Gastroesophageal sphincter (tissue), 3 donors: Measurements from ENCODE around the gene RNF208.

ENCODE experiments used
- EP300 ChIP-seq: sonication (generic); formaldehyde crosslinking; IDR thresholded peaks from one replicate; pipeline ENCODE4 v1.6.1; 2017; ENCODE audit warnings: antibody characterized with exemption, mild to moderate bottlenecking
- POLR2AphosphoS5 ChIP-seq: sonication (generic); formaldehyde crosslinking; IDR thresholded peaks from one replicate; pipeline ENCODE4 v1.6.1; 2017; ENCODE audit warnings: antibody characterized with exemption
- TF ChIP-seq, protein P1 (sequence below), 4 experiments: fragments of 200-600 bp in 2 of 4; fragments of 450-650 bp in 2 of 4; sonication (generic) in 1 of 4; IDR thresholded peaks; one replicate each; pipeline ENCODE4 v1.5.1; 2017 to 2019; ENCODE audit warnings: antibody characterized with exemption in 4 of 4, mild to moderate bottlenecking in 2 of 4, moderate library complexity in 2 of 4

DNA sequence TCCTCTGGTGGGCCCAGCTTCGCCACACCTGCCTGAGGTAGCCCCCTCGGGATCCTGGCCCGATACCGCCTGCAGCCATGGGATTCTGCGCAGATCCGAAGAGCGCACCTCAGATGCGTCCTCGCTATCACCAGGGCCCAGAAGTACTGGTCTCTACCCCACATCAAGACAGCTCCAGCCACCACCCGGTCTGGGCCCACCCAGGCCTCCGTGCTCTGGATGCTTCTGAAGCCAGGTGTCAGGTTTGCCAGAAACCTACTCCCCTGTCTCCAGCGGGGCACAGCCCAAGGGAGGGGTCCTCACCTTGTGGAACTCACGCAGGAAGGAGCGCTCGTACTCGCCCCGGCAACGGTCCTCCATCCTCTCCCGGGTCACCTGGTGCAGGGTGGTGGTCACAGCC is 36.1 kb downstream of the RNF208 start:
- TF ChIP-seq, protein P1, sequence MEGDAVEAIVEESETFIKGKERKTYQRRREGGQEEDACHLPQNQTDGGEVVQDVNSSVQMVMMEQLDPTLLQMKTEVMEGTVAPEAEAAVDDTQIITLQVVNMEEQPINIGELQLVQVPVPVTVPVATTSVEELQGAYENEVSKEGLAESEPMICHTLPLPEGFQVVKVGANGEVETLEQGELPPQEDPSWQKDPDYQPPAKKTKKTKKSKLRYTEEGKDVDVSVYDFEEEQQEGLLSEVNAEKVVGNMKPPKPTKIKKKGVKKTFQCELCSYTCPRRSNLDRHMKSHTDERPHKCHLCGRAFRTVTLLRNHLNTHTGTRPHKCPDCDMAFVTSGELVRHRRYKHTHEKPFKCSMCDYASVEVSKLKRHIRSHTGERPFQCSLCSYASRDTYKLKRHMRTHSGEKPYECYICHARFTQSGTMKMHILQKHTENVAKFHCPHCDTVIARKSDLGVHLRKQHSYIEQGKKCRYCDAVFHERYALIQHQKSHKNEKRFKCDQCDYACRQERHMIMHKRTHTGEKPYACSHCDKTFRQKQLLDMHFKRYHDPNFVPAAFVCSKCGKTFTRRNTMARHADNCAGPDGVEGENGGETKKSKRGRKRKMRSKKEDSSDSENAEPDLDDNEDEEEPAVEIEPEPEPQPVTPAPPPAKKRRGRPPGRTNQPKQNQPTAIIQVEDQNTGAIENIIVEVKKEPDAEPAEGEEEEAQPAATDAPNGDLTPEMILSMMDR (IDR thresholded peaks at IDR 0.05) = no peak
- no peak for TF ChIP-seq POLR2AphosphoS5
- no peak for TF ChIP-seq EP300
